CD14-positive monocyte (primary cell): Measurements from ENCODE around the gene DRC1. TPM values are rescaled to one million over a fixed set of nuclear protein-coding genes. Genes with fewer than 3 reads are reported as not detected.

Experiments used
- DNase-seq, 3 donors: peaks; one replicate each; pipeline ENCODE4 v3.0.0-alpha.2; 2011 to 2022
- H2AFZ ChIP-seq: 2 replicates; pipeline ENCODE4 v1.6.0; 2012; ENCODE audit warnings: mild to moderate bottlenecking, low read depth, low read length, inconsistent platforms; ENCODE audit not compliant: insufficient read depth, poor library complexity, severe bottlenecking
- H3K27ac ChIP-seq, 2 donors: 1 replicate in 1 of 2; 2 replicates in 1 of 2; pipeline ENCODE4 v1.5.1; 2012 to 2013; ENCODE audit warnings: low read length in 2 of 2, control low read depth in 1 of 2, inconsistent platforms in 1 of 2, low read depth in 1 of 2, mild to moderate bottlenecking in 1 of 2
- H3K27me3 ChIP-seq, 2 donors: one replicate each; pipeline versions ENCODE4 v1.6.0 to v1.6.1; 2011 to 2013; ENCODE audit warnings: low read length in 2 of 2; ENCODE audit not compliant: control insufficient read depth in 2 of 2, insufficient read depth in 2 of 2
- H3K36me3 ChIP-seq, 2 donors: replicated peaks in 1 of 2; 1 replicate in 1 of 2; 2 replicates in 1 of 2; pipeline versions ENCODE4 v1.5.1 to v1.6.1; 2012 to 2013; ENCODE audit warnings: low read length in 2 of 2, control low read depth in 1 of 2, inconsistent platforms in 1 of 2, mild to moderate bottlenecking in 1 of 2; ENCODE audit not compliant: insufficient read depth in 2 of 2, control insufficient read depth in 1 of 2
- H3K4me1 ChIP-seq, 2 donors: 1 replicate in 1 of 2; 2 replicates in 1 of 2; pipeline versions ENCODE4 v1.5.1 to v1.6.1; 2012 to 2013; ENCODE audit warnings: low read length in 2 of 2, control low read depth in 1 of 2, inconsistent platforms in 1 of 2, mild to moderate bottlenecking in 1 of 2, moderate library complexity in 1 of 2; ENCODE audit not compliant: insufficient read depth in 2 of 2, control insufficient read depth in 1 of 2
- H3K4me2 ChIP-seq: replicated peaks from 2 replicates; pipeline ENCODE3; 2012; ENCODE audit warnings: low read length, moderate library complexity, mild to moderate bottlenecking; ENCODE audit not compliant: poor library complexity, severe bottlenecking; ENCODE audit errors: extremely low read depth
- H3K4me3 ChIP-seq, 3 experiments: fragments of 200-600 bp in 1 of 3; sonication (generic) in 1 of 3; replicated peaks in 1 of 3; 1 replicate in 2 of 3; 2 replicates in 1 of 3; pipeline ENCODE4 v1.5.1; 2011 to 2013; ENCODE audit warnings: low read length in 3 of 3, mild to moderate bottlenecking in 3 of 3, control low read depth in 2 of 3, low read depth in 2 of 3, inconsistent platforms in 1 of 3, moderate library complexity in 1 of 3
- H3K79me2 ChIP-seq: 2 replicates; pipeline ENCODE4 v1.6.0; 2012; ENCODE audit warnings: mild to moderate bottlenecking, control low read depth, inconsistent platforms, low read length, moderate library complexity; ENCODE audit not compliant: insufficient read depth
- H3K9ac ChIP-seq: 2 replicates; pipeline ENCODE4 v1.6.0; 2017; ENCODE audit warnings: low read length, mild to moderate bottlenecking; ENCODE audit not compliant: insufficient read depth, poor library complexity, severe bottlenecking
- H3K9me3 ChIP-seq, 2 donors: replicated peaks in 1 of 2; 1 replicate in 1 of 2; 2 replicates in 1 of 2; pipeline versions ENCODE4 v1.5.1 to v1.6.1; 2012 to 2013; ENCODE audit warnings: low read length in 2 of 2, control low read depth in 1 of 2; ENCODE audit not compliant: control insufficient read depth in 1 of 2, insufficient read depth in 1 of 2
- H4K20me1 ChIP-seq: 2 replicates; pipeline ENCODE4 v1.6.0; 2012; ENCODE audit warnings: mild to moderate bottlenecking, low read length, control low read depth, moderate library complexity; ENCODE audit not compliant: insufficient read depth
- H3K27ac Mint-ChIP-seq, 7 donors: one replicate each; pipeline ENCODE4 v1.8.0; 2020; ENCODE audit warnings: mild to moderate bottlenecking in 7 of 7, mixed read lengths in 7 of 7, moderate library complexity in 6 of 7, inconsistent platforms in 2 of 7
- H3K27me3 Mint-ChIP-seq, 3 donors: one replicate each; pipeline ENCODE4 v1.8.0; 2021 to 2022; ENCODE audit warnings: low read depth in 3 of 3, mild to moderate bottlenecking in 3 of 3, mixed read lengths in 3 of 3, moderate library complexity in 3 of 3, inconsistent platforms in 1 of 3
- H3K36me3 Mint-ChIP-seq, 2 donors: one replicate each; pipeline ENCODE4 v1.8.0; 2020; ENCODE audit warnings: mixed read lengths in 2 of 2, inconsistent platforms in 1 of 2, mild to moderate bottlenecking in 1 of 2
- H3K4me1 Mint-ChIP-seq: one replicate; pipeline ENCODE4 v1.8.0; 2020; ENCODE audit warnings: mild to moderate bottlenecking, mixed read lengths
- H3K4me3 Mint-ChIP-seq, 2 donors: one replicate each; pipeline ENCODE4 v1.8.0; 2020; ENCODE audit warnings: mild to moderate bottlenecking in 2 of 2, mixed read lengths in 2 of 2, moderate library complexity in 1 of 2
- H3K9me3 Mint-ChIP-seq, 7 donors: one replicate each; pipeline ENCODE4 v1.8.0; 2020 to 2022; ENCODE audit warnings: mixed read lengths in 7 of 7, mild to moderate bottlenecking in 6 of 7, moderate library complexity in 6 of 7, inconsistent platforms in 2 of 7
- WGBS: methylation state at CpG from one replicate; pipeline ENCODE4 v1.1.5; 2013; ENCODE audit warnings: missing lambda C conversion rate; ENCODE audit not compliant: insufficient coverage; 5-methylcytosine and 5-hydroxymethylcytosine counted together
- intact Hi-C, 2 donors: fragments of 100-400 bp; cut with micrococcal nuclease; formaldehyde crosslinking; loops; one replicate each; pipeline versions ENCODE4 v1.15.0 to v1.15.1; 2023
- polyA plus RNA-seq, 3 donors: library from polyadenylated mRNA; depleted of rRNA in 1 of 3; unstranded in 2 of 3; stranded (reverse) in 1 of 3; fragments of 300-500 nt in 2 of 3; fragments of >200 nt in 1 of 3; fragmentation: Illumina TruSeq in 2 of 3; gene quantifications; 1 replicate in 2 of 3; 2 replicates in 1 of 3; pipeline ENCODE4 v1.2.3, GENCODE V29; 2012 to 2021
- TF ChIP-seq, protein P1 (sequence below): fragments of 200-600 bp; IDR thresholded peaks from one replicate; pipeline ENCODE4 v1.8.0; 2022; ENCODE audit warnings: antibody characterized with exemption, mild to moderate bottlenecking

Gene DRC1
- polyA plus RNA-seq, 3 donors = not detected

DNA sequence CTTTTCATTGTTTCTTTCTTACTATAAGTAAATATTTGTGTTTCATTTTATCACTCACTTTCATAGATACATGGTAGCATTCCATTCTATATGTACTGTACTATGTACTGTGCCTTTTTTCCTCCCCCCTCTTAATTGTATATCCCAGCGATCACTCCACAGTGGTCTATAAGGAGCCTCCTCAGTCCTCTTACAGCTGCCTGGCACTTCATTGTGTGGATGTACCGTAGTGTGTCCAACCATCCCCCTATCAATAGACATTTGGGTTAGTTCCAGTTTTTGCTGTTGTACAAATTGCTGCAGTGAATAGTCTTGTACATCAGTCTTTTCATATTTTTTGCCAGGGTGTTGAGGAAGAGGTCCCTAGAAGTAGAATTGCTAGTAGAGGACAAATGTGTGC, 21.4 kb upstream of the DRC1 start:
- Histone ChIP-seq H2AFZ (no peak overlapping the region), H3K27me3 (no peaks in the 10 kb centered on the region), H3K4me1 (peaks cover 11 to 14% of the 10 kb centered on the region in 2 donors), H3K9me3 (no peaks in the 10 kb centered on the region), H3K36me3 (peaks cover 20 to 58% of the 10 kb centered on the region in 2 donors), H3K79me2 (no peaks in the 10 kb centered on the region), H3K4me3 (no peak overlapping the region), H3K27ac (no peak overlapping the region), H4K20me1 (no peaks in the 10 kb centered on the region), H3K9ac (no peak overlapping the region), H3K4me2 (no peak overlapping the region)
- H3K36me3 Mint-ChIP-seq = peaks cover 33 to 55% of the 10 kb centered on the region in 2 donors
- TF ChIP-seq, protein P1, sequence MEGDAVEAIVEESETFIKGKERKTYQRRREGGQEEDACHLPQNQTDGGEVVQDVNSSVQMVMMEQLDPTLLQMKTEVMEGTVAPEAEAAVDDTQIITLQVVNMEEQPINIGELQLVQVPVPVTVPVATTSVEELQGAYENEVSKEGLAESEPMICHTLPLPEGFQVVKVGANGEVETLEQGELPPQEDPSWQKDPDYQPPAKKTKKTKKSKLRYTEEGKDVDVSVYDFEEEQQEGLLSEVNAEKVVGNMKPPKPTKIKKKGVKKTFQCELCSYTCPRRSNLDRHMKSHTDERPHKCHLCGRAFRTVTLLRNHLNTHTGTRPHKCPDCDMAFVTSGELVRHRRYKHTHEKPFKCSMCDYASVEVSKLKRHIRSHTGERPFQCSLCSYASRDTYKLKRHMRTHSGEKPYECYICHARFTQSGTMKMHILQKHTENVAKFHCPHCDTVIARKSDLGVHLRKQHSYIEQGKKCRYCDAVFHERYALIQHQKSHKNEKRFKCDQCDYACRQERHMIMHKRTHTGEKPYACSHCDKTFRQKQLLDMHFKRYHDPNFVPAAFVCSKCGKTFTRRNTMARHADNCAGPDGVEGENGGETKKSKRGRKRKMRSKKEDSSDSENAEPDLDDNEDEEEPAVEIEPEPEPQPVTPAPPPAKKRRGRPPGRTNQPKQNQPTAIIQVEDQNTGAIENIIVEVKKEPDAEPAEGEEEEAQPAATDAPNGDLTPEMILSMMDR = no peak
- no peaks in the 10 kb centered on the region for H3K9me3 Mint-ChIP-seq
- peak overlapping the region in 2 of 7 donors; percentile 7 to 17 for H3K27ac Mint-ChIP-seq
- intact Hi-C loops = no loop called here
- peaks cover 12% of the 10 kb centered on the region for H3K4me1 Mint-ChIP-seq
- no peak for DNase-seq
- no CpG with 5 or more reads among the region's 2 CpGs for WGBS
- H3K4me3 Mint-ChIP-seq = no peak overlapping the region
- no peaks in the 10 kb centered on the region for H3K27me3 Mint-ChIP-seq

DNA sequence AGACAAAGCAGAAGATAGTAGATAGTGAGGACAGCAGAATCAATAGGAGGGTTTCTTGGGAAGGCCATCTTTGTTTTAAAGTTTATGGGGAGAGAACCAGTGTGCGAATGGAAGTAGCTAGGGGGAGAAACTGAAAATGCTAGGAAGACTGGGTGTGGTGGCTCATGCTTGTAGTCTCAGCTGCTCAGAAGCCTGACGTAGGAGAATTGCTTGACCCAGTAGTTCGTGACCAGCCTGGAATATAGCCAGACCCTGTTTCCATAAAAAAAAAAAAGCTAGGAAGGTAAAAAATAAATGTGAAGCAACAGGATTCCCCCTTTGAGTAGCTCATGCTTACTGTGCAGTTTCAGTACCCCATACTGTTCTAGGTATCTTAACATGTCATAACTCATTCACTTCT, 19.2 kb upstream of the DRC1 start:
- intact Hi-C loops = no loop called here
- Mint-ChIP-seq H3K9me3 (no peaks in the 10 kb centered on the region), H3K27ac (peak overlapping the region in 6 of 7 donors; percentile 6 to 89 (median 45)), H3K4me1 (peaks cover 12% of the 10 kb centered on the region), H3K27me3 (no peaks in the 10 kb centered on the region), H3K4me3 (no peak overlapping the region), H3K36me3 (peaks cover 37 to 61% of the 10 kb centered on the region in 2 donors)
- Histone ChIP-seq H4K20me1 (no peaks in the 10 kb centered on the region), H2AFZ (no peak overlapping the region), H3K4me1 (peaks cover 11 to 14% of the 10 kb centered on the region in 2 donors), H3K4me3 (no peak overlapping the region), H3K27ac (peak overlapping the region in 1 of 2 donors; percentile 62), H3K9ac (no peak overlapping the region), H3K79me2 (no peaks in the 10 kb centered on the region), H3K36me3 (peaks cover 28 to 59% of the 10 kb centered on the region in 2 donors), H3K9me3 (no peaks in the 10 kb centered on the region), H3K27me3 (no peaks in the 10 kb centered on the region), H3K4me2 (no peak overlapping the region)
- TF ChIP-seq, protein P1 = no peak
- 46% methylated on average over 2 of the region's 3 CpGs for WGBS
- peak in 2 of 3 donors; percentile 4 to 56 for DNase-seq
